ENCODE data around the gene KRT5. TPM values are rescaled to one million over a fixed set of nuclear protein-coding genes. Genes with fewer than 3 reads are reported as not detected.

KRT5 gene
- total RNA-seq, 1 donor from 2014 or later = not detected

DNA sequence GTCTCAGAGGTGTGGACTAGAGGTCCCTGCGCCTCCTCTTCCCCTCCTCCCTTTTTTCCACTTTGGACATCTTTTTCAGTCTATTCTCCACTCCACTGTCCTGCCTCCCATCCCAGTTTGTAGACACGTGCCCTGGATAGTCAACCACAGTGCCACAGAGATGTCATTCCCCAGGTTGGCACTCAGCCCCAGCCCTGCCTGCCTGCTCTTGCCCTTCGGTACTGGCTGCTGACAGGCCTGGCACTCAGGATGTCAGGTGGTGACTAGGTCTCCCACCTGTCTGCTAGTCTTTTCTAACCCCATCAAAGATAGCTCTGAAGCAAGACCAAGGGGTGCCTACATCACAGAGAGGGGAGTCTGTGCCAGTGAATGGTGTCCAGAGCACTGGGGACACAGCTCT is 16.9 kb upstream of the KRT5 start:
- intact Hi-C loops (cut with micrococcal nuclease) = no loop called here

DNA sequence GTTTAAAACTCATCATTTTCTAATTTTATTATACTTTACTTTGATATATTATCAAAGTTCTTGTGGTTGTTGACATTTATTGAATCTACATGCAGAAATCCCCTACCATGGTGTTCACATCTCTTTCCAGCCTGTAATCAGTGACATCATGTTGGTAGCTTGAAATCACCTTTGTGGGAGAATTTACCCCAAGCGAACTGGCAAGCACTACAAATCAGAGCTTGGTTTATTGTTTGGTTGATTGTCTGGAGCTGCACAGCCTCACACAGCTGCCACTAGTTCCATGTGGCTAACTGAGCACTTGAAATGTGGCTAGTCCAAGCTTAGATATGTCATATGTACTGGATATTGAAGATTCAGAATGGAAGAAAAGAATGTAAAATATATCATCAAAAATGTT is 15.4 kb upstream of the KRT5 start:
- intact Hi-C loops (cut with micrococcal nuclease) = no loop called here

DNA sequence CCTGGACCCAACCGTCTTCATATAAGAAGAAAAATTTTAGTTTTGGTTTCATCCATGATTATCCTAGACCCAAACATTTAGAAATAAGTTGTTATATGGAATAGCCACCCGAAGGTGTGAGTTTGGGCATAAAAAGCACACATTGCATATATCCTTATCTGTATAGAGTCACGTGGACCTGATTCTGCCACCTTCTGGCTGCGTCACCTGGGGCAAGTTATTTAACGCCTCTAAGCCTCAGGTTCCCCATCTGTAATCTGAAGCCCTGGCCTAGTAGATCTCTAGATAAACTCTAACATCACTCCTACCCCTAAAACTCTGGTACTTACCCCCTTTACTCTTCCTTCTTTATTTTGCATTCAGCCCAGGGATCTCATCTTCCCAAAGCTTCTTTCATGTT is 14.3 kb upstream of the KRT5 start:
- intact Hi-C loops (cut with micrococcal nuclease) = no loop called here

DNA sequence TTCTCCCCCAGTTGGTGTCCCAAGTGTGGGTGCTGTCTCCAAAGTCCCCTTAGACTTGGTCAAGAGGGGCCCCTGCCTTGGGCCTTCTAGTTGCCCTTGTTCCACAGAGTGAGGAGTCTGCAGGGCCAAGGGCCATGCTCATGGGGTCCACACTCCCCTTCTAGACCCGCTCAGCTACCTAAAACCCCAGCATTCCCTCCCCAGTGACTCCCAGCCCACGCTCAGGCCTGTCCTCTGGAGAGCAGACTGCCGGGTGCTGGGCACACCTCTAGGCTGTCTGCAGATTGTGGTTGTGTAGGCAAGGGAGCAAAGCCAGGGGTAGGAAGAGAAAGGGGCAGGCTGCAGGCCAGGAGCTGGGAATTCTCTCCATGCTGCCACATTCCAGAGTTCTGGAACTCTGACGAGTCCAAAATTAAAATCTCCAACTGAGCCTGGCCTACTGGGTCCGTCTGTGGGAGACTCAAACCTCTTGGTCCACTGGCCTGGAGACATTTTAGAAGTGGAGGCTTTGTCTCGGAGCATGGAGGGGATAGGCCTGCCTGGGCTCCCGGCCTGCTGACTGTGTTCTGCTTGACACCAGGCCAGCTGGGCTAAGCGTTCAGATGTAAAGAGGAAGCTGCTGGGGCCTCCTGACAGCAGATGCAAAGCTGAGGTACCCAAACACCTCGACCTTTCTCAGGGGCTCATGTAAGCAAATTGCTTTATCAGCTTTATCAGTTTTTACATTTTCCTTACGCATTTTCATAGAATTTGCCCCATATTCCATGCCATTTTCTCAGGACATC is 13.7 kb upstream of the KRT5 start:
- intact Hi-C loops (cut with micrococcal nuclease) = no loop called here

DNA sequence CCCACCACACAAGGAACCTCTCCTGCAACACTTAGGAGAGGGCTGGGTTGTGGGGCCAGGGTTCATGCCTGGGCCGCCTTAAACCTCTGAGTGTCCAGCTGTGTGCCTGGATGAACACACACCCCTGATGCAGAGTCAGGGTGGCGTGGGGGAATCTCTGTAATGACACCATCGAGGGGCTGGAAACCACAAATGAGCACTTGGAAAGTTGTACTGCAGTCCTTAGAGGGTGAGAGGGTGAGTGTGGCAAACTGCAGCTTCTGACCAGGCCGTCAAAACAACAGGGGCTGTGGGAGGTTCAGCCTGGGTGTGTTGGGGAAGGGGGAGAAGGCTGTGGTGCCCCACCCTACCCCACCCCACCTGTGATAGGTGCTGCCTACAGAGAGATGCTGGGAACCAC is 12.4 kb upstream of the KRT5 start:
- intact Hi-C loops (cut with micrococcal nuclease) = no loop called here

DNA sequence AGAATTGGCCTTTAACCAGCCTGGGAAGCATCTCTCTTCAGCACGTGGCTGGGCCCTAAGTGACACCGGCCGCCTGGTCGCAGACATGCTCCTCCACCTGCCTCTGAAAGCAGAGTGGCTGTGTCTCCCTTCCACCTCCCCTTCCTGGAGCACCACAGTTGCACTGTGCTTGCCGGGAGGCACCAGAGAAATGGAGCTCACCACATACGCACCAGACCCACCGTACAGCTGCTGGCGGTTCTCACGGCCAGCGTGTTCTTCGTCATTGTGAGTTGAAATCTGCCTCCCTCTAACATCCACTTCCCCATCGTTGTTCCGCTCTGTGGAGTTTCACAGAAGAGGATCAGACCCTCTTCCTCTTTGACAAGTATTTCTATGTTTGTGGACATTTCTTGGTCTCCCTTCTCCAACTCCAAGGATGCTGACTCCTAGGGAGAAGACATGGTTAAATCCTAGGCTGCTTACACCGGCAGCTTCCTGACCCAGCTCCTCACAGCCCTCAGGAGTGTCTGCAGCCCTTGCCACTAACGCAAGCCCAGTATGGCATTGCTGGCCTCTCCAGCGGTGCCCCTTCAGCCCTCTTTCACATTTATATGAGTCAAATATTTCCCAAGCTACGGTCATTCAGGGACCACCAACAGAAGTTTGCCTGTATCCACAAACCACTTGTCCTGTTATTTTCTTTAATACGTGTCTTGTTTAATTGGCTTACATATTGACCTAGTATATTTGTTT is 11.5 kb upstream of the KRT5 start:
- intact Hi-C loops (cut with micrococcal nuclease) = no loop called here

DNA sequence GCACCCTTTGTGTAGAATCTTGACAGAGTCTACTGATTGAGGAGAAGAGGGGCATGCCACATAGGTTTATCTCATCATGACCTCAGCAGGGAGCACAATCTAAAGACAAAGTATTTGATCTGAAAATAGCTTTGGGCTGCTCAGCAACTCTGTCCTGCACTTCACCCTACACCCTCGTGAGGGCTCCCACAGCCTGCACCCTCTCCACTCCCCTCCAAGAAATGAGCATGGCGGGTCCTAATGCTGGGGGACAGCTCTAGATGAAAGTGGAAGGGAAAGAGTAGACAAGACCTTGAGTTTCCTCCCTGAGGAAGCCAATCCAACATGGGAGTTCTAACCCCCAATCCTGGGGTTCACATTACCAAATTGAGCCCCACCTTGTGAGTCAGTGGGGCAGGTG is 10.7 kb upstream of the KRT5 start:
- intact Hi-C loops (cut with micrococcal nuclease) = no loop called here

DNA sequence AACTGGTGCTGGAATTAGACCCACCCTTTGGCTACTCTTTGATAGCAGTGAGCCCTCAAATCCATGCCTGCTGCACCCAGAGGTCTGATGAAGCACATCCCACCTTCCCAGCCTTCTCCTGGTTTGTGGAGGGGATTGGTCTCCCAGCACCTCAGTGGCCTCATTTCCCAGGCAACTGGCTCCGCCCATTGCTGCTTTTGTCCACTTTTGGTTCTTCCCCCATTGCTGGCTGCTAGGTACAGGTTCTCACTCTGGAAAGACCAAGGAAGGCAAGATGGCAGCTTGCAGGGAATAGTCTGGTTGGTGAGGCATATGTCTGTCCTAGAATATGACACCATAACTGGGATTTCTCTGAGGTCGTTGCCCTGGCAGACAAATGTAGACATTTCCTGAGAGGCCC is 10.2 kb upstream of the KRT5 start:
- intact Hi-C loops (cut with micrococcal nuclease) = no loop called here

DNA sequence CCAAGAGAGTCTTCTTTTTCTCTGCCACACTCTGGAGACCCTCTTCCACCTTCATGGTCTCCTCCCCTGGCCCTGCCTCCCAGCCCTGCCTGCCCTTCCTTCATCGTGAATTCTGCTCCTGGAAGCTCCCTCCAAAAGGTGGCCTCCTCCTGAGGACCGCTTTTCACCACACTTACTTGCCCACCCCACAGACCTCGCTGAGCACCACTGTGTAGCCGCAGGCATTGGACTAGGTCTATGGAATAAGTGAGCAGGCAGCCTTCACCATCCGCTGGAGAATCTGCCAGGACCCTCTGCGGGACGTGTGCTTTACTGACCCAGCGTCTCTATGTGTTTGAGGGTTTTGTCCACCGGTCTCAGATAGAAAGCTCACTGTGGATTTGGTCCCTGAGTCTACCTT is 9.7 kb upstream of the KRT5 start:
- intact Hi-C loops (cut with micrococcal nuclease) = no loop called here

DNA sequence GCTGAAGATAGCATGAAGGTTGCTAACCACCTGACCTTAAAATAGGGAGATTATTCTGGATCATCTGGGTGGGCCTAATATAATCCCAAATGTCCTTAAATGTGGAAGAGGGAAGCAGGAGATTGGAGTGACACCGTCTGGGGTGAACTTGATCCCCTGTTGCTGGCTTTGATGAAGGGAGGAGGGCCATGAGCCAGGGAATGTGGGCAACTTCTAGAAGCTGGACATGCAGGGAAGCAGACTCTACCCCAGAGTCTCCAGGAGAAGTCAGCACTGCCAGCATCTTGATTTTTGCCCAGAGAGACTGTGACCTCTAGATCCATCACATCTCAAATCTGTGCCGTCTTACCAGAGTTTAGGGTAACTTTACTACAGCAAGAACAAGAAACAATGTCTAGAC is 9.2 kb upstream of the KRT5 start:
- intact Hi-C loops (cut with micrococcal nuclease) = no loop called here

DNA sequence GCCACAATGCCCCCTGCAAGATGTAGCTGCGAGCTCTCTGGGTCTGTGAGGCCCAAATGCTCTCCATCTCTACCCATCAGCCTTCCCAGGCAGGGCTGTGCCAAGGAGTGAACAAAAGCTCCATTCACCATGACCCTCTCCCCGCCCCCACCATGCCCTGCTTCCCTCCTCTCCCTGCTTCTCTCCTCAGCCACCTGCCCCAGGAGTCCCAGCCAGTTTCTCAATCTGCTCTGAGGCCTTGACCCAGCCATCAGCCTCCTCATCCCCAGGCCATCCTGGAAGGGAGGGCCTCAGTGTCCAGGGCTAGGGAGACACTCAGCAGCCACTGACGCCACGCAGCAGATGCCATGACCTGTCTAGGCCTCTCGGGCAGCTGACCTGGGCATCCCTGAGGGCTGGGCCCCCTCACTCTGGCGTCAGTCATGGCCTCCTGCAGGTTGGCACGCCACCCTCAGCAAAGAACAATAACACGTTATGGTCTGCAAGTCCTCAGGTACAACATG is 8.5 kb upstream of the KRT5 start:
- intact Hi-C loops (cut with micrococcal nuclease) = no loop called here

DNA sequence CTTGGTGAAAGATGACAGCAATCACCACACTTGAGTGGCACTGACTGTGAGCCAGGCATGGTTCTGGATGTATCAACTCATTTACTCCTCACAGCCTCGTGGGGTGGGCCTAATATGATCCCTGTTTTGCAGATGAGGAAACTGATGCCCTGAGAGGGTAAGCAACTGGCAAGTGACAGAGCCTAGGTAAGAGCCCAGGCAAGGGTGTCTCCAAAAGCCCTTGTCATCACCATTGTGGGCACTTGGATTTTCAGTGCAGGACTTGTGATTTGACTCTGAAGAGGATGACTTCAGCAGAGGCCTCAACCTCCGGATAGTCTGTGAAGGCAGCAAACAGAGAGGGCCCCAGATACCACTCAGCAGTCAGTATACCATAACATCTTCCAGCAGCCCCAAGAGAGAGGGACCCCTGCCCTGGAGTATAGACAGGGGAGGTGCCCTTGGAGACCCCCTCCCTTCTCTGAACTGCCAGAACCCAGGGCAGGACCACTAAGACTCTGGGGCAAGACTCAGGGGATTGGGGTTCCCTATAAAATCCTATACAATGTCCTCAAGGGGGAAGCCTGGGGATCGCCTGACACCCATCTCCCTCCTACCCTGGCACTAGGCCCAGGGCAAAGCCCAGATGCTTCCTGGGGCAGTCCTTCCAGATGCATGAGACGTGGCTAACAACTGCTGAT is 7.1 kb upstream of the KRT5 start:
- intact Hi-C loops (cut with micrococcal nuclease) = no loop called here

DNA sequence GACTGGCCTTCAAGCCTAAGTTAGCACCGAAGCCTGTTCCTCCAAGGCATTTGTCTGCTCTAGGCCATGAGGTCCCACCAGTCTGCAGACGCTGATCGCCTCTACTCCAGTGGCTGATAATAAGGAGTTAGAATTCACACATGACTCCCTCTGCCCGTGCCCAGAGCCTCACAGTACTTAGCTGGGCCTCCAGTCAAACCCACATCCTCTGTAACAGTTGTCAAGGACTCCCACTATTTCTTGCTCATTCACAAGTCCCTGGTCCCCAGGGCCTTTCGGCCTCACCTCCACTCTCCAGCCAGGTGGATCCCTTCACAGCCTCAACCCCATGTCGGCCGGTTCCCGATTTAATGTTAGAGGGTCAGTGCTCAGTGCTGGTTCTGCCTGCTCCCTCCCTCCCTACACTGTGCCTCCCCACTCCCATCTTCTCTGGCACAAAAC is 6.3 kb upstream of the KRT5 start:
- intact Hi-C loops (cut with micrococcal nuclease) = no loop called here

DNA sequence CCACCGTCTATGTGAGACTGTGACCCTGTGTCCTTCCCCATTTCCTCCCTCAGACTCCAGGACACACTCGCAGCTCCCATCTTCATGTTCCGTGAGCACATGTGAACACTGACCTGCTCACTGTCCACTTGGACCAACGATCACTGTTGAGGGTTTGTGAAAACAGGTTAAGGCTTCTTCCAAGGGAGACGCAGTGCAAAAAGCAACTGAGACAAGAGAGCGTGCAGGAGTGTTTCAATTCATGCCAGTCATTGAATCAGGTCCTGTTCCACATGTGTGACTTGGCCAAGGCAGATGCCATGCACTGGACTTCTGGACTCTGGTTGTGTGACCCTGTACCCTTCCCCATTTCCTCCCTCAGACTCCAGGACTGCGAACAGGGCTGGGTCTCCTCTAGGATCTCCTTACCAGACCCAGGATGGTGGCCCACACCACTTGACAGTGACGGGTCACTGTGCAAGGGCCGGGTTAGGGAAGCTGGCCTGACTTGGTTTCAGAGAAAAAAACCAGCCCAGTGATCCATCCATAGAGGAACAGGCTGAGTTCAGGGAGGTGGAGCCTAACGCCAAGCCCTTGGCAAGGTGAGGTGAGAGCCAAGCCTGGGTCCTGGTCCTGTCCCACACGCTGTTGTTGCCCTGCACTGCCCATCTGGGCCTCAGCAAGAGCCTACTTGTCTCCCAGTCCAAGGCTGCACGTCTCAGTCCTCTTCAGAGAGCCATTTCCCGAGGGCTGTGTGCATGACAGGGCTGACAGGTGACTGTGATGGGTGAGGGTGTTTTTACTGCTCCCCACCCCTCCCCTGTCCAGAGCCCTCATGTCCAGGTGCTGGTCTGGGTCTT is 5.7 kb upstream of the KRT5 start:
- intact Hi-C loops (cut with micrococcal nuclease) = no loop called here

DNA sequence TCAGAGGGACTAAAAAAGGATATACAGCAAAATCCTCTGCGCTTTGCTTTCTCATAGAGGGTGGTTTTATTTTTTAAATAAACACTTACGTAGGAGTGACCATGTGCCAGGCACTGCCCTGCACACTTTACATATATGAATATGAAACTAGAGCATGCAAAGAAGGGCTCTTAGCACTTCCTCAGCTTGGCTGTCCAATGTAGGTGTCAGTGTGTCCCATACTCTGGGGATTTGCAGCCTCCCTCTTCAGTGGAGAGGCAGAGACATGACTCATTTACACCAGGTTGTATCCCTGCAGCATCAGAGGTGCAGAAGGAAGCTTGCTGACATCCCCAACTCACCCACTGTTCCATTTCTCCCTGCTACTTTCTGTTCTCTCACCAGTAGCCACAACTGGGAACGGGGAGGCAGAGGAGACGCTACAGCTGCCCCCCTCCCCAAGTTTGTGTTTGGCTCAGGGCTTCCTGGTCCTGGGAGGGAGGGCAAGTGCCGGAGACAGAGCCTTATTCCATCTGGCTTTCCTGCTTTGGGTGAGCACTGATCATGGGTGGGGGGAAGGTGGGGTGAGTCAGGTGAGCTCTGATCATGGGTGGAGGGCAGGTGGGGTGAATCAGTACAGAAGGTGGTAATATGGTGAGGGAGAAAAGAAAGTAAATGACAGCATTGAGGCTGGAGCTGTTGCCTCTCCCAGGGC is 4.9 kb upstream of the KRT5 start:
- intact Hi-C loops (cut with micrococcal nuclease) = no loop called here

DNA sequence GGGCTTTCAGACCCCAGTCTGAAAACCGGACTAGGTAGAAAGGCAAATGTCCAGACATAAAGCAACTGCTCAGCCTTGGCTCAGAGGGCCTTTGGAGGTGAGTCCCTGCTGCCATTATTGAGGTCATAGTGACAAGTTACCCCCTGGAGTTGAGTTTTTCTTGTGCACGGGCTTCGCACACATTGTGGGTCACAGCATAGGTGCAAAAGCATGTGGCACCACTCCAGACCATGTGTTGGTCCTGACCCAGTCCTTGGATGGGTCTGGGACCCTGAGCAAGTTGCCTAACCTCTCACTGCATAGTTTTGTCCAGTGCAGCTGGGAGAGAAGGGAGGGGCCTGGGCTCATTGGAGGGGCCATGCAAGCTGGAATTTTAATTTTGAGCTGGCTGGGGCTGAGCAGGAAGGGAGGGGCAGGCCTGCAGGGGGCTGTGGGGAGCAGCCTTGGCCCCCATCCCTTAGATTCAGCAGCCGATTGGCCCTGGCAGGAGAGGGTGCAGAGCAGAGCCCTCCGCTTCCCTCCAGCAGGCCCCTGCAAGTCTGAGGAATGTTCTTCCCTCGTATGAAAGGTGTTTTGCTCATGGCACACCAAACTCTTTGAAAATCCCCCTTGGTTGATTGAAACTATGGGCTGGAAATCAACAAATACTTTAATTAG is 4.2 kb upstream of the KRT5 start:
- intact Hi-C loops (cut with micrococcal nuclease) = no loop called here

DNA sequence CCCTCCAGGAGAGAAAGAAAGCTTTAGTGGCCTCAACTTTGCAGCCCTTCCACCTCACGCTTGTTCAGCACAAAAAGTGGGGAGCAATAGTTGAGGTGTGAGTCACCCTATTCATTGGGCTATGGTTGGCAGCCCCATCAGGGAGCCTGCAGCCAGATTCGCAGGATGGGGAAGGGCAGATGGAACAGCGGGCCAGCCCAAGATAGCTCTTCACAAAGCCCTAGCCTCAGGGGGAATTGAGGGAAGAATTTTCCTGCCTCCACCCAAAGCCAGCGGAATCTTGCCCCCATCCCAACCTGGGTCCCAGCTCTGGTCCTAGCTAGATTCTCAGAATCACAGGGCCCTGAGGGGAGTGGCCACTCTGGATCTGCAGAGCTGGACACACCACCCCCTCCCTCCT is 3.6 kb upstream of the KRT5 start:
- intact Hi-C loops (cut with micrococcal nuclease) = no loop called here

DNA sequence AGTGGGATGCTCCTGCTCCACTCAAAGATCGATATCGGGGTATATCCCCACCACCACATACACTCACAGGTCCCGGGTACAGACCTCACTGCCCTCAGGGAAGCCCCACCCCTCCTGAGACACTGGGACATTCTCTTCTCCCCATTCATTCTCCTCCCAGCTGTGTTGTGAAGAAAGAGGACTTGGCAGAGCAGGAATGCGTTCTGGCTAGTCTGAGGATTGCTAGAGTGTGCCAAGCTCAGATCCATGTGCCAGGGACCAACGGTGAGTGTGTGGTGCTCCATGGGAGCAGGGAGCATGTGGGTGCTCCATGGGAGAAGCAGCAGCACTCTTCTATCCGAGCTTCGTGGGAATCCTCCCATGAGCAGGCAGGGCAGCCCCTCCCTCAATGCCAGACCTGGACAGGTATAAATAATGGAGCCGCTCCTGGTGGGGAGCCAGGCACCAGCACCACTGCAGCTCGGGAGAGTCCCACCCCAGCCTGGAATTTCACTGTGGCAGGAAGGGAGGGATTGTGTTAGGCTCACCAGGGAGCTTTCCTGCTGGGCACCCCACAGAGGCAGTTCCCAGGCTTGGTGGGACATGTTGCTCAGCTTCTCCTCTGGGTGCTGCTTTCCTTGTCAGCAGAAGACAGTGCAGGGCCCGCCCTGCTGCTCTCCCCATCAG is 2.3 kb upstream of the KRT5 start:
- intact Hi-C loops (cut with micrococcal nuclease) = no loop called here

DNA sequence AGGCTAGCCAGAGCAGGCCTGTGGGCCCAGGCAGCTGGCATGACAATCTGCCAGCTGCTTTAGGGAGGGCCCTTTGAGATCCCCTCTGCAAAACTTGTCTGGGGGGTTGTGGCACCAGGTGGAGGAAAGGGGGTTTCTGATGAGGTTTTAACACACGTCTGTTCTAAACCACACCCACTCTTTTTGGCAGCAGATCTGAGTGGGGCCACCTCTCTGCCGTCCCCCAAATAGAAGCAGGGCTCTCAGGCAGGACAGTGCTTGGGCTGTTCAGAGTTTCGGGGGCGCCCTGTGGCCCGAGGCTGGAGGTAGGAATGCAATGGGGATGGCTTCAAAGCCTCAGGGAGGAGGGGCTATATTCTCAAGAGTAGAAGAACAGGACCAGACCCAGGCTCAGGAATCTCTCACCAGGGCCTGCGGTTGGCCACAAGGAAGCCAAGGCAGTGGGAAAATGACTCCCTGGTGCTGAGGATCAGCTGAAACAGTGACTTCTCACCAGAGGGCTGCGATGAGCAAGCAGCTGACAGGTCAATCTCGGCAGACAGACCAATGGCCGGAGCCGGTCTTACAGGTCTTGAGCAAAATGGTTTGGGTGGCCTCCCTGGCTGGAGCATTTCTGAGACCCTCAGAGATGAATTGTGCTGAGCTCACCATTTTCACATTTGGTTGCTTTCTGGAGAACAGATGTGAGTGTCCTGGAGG is 1.5 kb upstream of the KRT5 start:
- intact Hi-C loops (cut with micrococcal nuclease) = no loop called here
